Rectal smooth muscle tissue (tissue), 1 donor: Measurements from ENCODE around the gene SETD7.
"Not testable (repeated sequence)": the region's sequence is repeated elsewhere in the genome, so short reads cannot be mapped to it uniquely, and the experiment has no call there.

ENCODE experiments used
- H3K27ac ChIP-seq: one replicate; pipeline ENCODE4 v1.7.0; 2013; ENCODE audit warnings: low read depth, low read length, inconsistent platforms
- H3K27me3 ChIP-seq: one replicate; pipeline ENCODE4 v1.7.0; 2013; ENCODE audit warnings: low read length; ENCODE audit not compliant: control insufficient read depth, insufficient read depth
- H3K36me3 ChIP-seq: one replicate; pipeline ENCODE4 v1.7.0; 2013; ENCODE audit warnings: low read length; ENCODE audit not compliant: control insufficient read depth, insufficient read depth
- H3K4me1 ChIP-seq: one replicate; pipeline ENCODE4 v1.7.0; 2013; ENCODE audit warnings: low read length; ENCODE audit not compliant: control insufficient read depth, insufficient read depth
- H3K4me3 ChIP-seq: one replicate; pipeline ENCODE4 v1.7.0; 2013; ENCODE audit warnings: low read length
- H3K9ac ChIP-seq: one replicate; pipeline ENCODE4 v1.7.0; 2013; ENCODE audit warnings: low read length

SETD7 gene

GRCh38 chr4:139489638-139490037 lies 66.4 kb downstream of the SETD7 start:
- Histone ChIP-seq H3K4me3 (no peak overlapping the region), H3K36me3 (no peaks in the 10 kb centered on the region), H3K27ac (no peak overlapping the region), H3K27me3 (no peaks in the 10 kb centered on the region), H3K9ac (no peak overlapping the region), H3K4me1 (no peaks in the 10 kb centered on the region)

GRCh38 chr4:139488442-139488841 lies 67.6 kb downstream of the SETD7 start:
- Histone ChIP-seq H3K9ac (no peak overlapping the region), H3K27ac (no peak overlapping the region), H3K36me3 (no peaks in the 10 kb centered on the region), H3K4me3 (no peak overlapping the region), H3K27me3 (no peaks in the 10 kb centered on the region), H3K4me1 (no peaks in the 10 kb centered on the region)

- Histone ChIP-seq H3K9ac (no peak overlapping the region), H3K27me3 (no peaks in the 10 kb centered on the region), H3K27ac (no peak overlapping the region), H3K36me3 (no peaks in the 10 kb centered on the region), H3K4me1 (no peaks in the 10 kb centered on the region), H3K4me3 (no peak overlapping the region)
Measured at GRCh38 chr4:139484783-139485311, 71.2 kb downstream of the SETD7 start.

GRCh38 chr4:139483000-139483399 lies 73.0 kb downstream of the SETD7 start:
- Histone ChIP-seq H3K4me3 (no peak overlapping the region), H3K27me3 (no peaks in the 10 kb centered on the region), H3K9ac (no peak overlapping the region), H3K4me1 (no peaks in the 10 kb centered on the region), H3K36me3 (no peaks in the 10 kb centered on the region), H3K27ac (no peak overlapping the region)

- Histone ChIP-seq H3K27me3 (no peaks in the 10 kb centered on the region), H3K36me3 (no peaks in the 10 kb centered on the region), H3K9ac (no peak overlapping the region), H3K4me1 (no peaks in the 10 kb centered on the region), H3K27ac (no peak overlapping the region), H3K4me3 (no peak overlapping the region)
Measured at GRCh38 chr4:139481465-139481864, 74.6 kb downstream of the SETD7 start.

- no peak overlapping the region for H3K27ac ChIP-seq
Measured at GRCh38 chr4:139476363-139476762, 79.7 kb downstream of the SETD7 start.

GRCh38 chr4:139472852-139473251 lies 83.2 kb downstream of the SETD7 start:
- Histone ChIP-seq H3K27ac (no peak overlapping the region), H3K4me3 (no peak overlapping the region), H3K27me3 (no peaks in the 10 kb centered on the region), H3K9ac (no peak overlapping the region), H3K4me1 (no peaks in the 10 kb centered on the region), H3K36me3 (no peaks in the 10 kb centered on the region)

More at GRCh38 chr4:139476363-139476762, 79.7 kb downstream of the SETD7 start:
- H3K36me3 ChIP-seq: no peaks in the 10 kb centered on the region
- no peak overlapping the region for H3K4me3 ChIP-seq
- no peaks in the 10 kb centered on the region for H3K27me3 ChIP-seq
- H3K9ac ChIP-seq: no peak overlapping the region
- H3K4me1 ChIP-seq: no peaks in the 10 kb centered on the region

- H3K9ac ChIP-seq: no peak overlapping the region
- no peaks in the 10 kb centered on the region for H3K36me3 ChIP-seq
- no peak overlapping the region for H3K4me3 ChIP-seq
- H3K4me1 ChIP-seq: no peaks in the 10 kb centered on the region
- no peaks in the 10 kb centered on the region for H3K27me3 ChIP-seq
- no peak overlapping the region for H3K27ac ChIP-seq
Measured at GRCh38 chr4:139470997-139471665, 84.9 kb downstream of the SETD7 start.

GRCh38 chr4:139470295-139470694 lies 85.7 kb downstream of the SETD7 start:
- Histone ChIP-seq H3K36me3 (no peaks in the 10 kb centered on the region), H3K4me3 (no peak overlapping the region), H3K27ac (no peak overlapping the region), H3K9ac (no peak overlapping the region), H3K27me3 (no peaks in the 10 kb centered on the region), H3K4me1 (no peaks in the 10 kb centered on the region)

GRCh38 chr4:139469869-139470268 lies 86.2 kb downstream of the SETD7 start:
- no peaks in the 10 kb centered on the region for H3K4me1 ChIP-seq
- H3K27ac ChIP-seq: no peak overlapping the region
- no peak overlapping the region for H3K4me3 ChIP-seq
- H3K27me3 ChIP-seq: no peaks in the 10 kb centered on the region
- H3K9ac ChIP-seq: no peak overlapping the region
- no peaks in the 10 kb centered on the region for H3K36me3 ChIP-seq

- no peaks in the 10 kb centered on the region for H3K4me1 ChIP-seq
- H3K9ac ChIP-seq: no peak overlapping the region
- H3K4me3 ChIP-seq: no peak overlapping the region
- no peak overlapping the region for H3K27ac ChIP-seq
- no peaks in the 10 kb centered on the region for H3K36me3 ChIP-seq
- no peaks in the 10 kb centered on the region for H3K27me3 ChIP-seq
Measured at GRCh38 chr4:139469216-139469615, 86.8 kb downstream of the SETD7 start.

- H3K9ac ChIP-seq, H3K4me3 ChIP-seq, H3K36me3 ChIP-seq, H3K4me1 ChIP-seq, H3K27me3 ChIP-seq, H3K27ac ChIP-seq: not testable (repeated sequence)
Measured at GRCh38 chr4:139468756-139469155, 87.3 kb downstream of the SETD7 start.

GRCh38 chr4:139465922-139466321 lies 90.1 kb downstream of the SETD7 start:
- H3K27me3 ChIP-seq: no peaks in the 10 kb centered on the region
- no peak overlapping the region for H3K27ac ChIP-seq
- no peak overlapping the region for H3K4me3 ChIP-seq
- H3K4me1 ChIP-seq: no peaks in the 10 kb centered on the region
- H3K36me3 ChIP-seq: no peaks in the 10 kb centered on the region
- H3K9ac ChIP-seq: no peak overlapping the region
